Astrocyte of the spinal cord (primary cell): ENCODE results near the gene NUBP2.

Experiments used
- DNase-seq: peaks from one replicate; pipeline ENCODE4 v3.0.0; 2011; ENCODE audit warnings: low read depth, low spot score
- H3K4me3 ChIP-seq: 2 replicates; pipeline ENCODE4 v1.5.1; 2011; ENCODE audit warnings: low read depth, mild to moderate bottlenecking, low read length, moderate library complexity
- CTCF ChIP-seq: IDR thresholded peaks from 2 replicates; pipeline ENCODE4 v1.5.1; 2012; ENCODE audit warnings: low read depth, mild to moderate bottlenecking, low read length, inconsistent platforms
- in situ Hi-C: cut with HindIII; loops from 2 replicates; pipeline ENCODE4 v1.10.0; 2017; ENCODE audit warnings: low sequenced_read_pairs

The NUBP2 gene

GRCh38 chr16:1772362-1772907 lies 10.3 kb upstream of the NUBP2 start, which contains the start of gene EME2:
Gene EME2, plus strand, starts transcription at chr16:1772810. Its CDS starts 418 bp downstream, at chr16:1773228.
- DNase-seq, result no peak
- in situ Hi-C loops, result no loop called here
- H3K4me3 ChIP-seq, result peak within 1 kb of the TSS; percentile 72
- TF ChIP-seq CTCF, result no peak

- in situ Hi-C loops, result no loop called here
- DNase-seq, result peak; percentile 84
- TF ChIP-seq CTCF, result peak; percentile 70
- H3K4me3 ChIP-seq, result peak within 1 kb of the TSS; percentile 72
Measured at GRCh38 chr16:1772908-1773702, 9.7 kb upstream of the NUBP2 start, which contains the start of gene MRPS34. Gene MRPS34, minus strand, starts transcription at chr16:1773134. Its CDS starts 15 bp downstream, at chr16:1773119.

GRCh38 chr16:1773703-1774447 lies 8.9 kb upstream of the NUBP2 start:
- DNase-seq, result peak; percentile 41
- TF ChIP-seq CTCF, result no peak
- peak overlapping the region; percentile 72 for H3K4me3 ChIP-seq
- in situ Hi-C loops, result no loop called here

GRCh38 chr16:1774448-1774780 lies 8.3 kb upstream of the NUBP2 start:
- DNase-seq, result no peak

GRCh38 chr16:1775006-1775845 lies 7.5 kb upstream of the NUBP2 start:
- no peak for TF ChIP-seq CTCF
- H3K4me3 ChIP-seq, result no peak overlapping the region
- in situ Hi-C loops, result no loop called here
- no peak for DNase-seq

More at GRCh38 chr16:1774448-1774780, 8.3 kb upstream of the NUBP2 start:
- no peak for TF ChIP-seq CTCF
- peak overlapping the region; percentile 72 for H3K4me3 ChIP-seq
- in situ Hi-C loops, result no loop called here
